Activated CD4-positive, alpha-beta T cell treated with anti-CD3 and anti-CD28 coated beads, Interleukin-10, Interleukin-2, amounts not matched to agents 100 ng/mL and 50 ng/mL, durations not matched to agents 16 hours and 8 hours (primary cell): ENCODE results near the gene WDR33.
"Not testable (repeated sequence)": the region's sequence is repeated elsewhere in the genome, so short reads cannot be mapped to it uniquely, and the experiment has no call there.

Experiments
- DNase-seq: peaks from one replicate; pipeline ENCODE4 v3.0.0-alpha.2; 2020

WDR33 gene

GRCh38 chr2:127810619-127811396, at the start of gene WDR33:
TSS of gene WDR33 (minus strand) at chr2:127811171. CDS start at chr2:127770981, 40,190 bp downstream.
- DNase-seq, result peak; percentile 97

GRCh38 chr2:127860130-127860529, 49.2 kb upstream of the WDR33 start:
- no peak for DNase-seq

GRCh38 chr2:127859712-127860085, 48.7 kb upstream of the WDR33 start:
- peak; percentile 55 for DNase-seq

- DNase-seq, result peak; percentile 37
Measured at GRCh38 chr2:127857265-127857808, 46.4 kb upstream of the WDR33 start.

GRCh38 chr2:127853671-127854070, 42.7 kb upstream of the WDR33 start:
- DNase-seq, result peak; percentile 58

GRCh38 chr2:127852388-127852787, 41.4 kb upstream of the WDR33 start:
- no peak for DNase-seq

GRCh38 chr2:127847931-127848330, 37.0 kb upstream of the WDR33 start:
- DNase-seq, result peak; percentile 62

- DNase-seq, result no peak
Measured at GRCh38 chr2:127844973-127845372, 34.0 kb upstream of the WDR33 start.

GRCh38 chr2:127843677-127844076, 32.7 kb upstream of the WDR33 start:
- no peak for DNase-seq

- DNase-seq, result no peak
Measured at GRCh38 chr2:127841466-127842178, 30.7 kb upstream of the WDR33 start.

GRCh38 chr2:127840893-127841292, 29.9 kb upstream of the WDR33 start:
- DNase-seq, result no peak

- DNase-seq, result no peak
Measured at GRCh38 chr2:127834951-127835350, 24.0 kb upstream of the WDR33 start.

GRCh38 chr2:127829845-127830246, 18.9 kb upstream of the WDR33 start:
- DNase-seq, result peak; percentile 88

GRCh38 chr2:127826708-127827107, 15.7 kb upstream of the WDR33 start:
- not testable (repeated sequence) for DNase-seq

- DNase-seq, result no peak
Measured at GRCh38 chr2:127826047-127826446, 15.1 kb upstream of the WDR33 start.

- no peak for DNase-seq
Measured at GRCh38 chr2:127820080-127820668, 9.2 kb upstream of the WDR33 start.

GRCh38 chr2:127818794-127819425, 7.9 kb upstream of the WDR33 start:
- no peak for DNase-seq

- DNase-seq, result no peak
Measured at GRCh38 chr2:127818241-127818640, 7.3 kb upstream of the WDR33 start.

GRCh38 chr2:127814677-127815076, 3.7 kb upstream of the WDR33 start:
- no peak for DNase-seq

- not testable (repeated sequence) for DNase-seq
Measured at GRCh38 chr2:127812441-127812840, 1.5 kb upstream of the WDR33 start.

GRCh38 chr2:127811397-127812321, 688 bp upstream of the WDR33 start:
- no peak for DNase-seq

- DNase-seq, result no peak
Measured at GRCh38 chr2:127810156-127810618, 784 bp downstream of the WDR33 start.
